ENCODE measurements around the gene SLC16A14.

DNA sequence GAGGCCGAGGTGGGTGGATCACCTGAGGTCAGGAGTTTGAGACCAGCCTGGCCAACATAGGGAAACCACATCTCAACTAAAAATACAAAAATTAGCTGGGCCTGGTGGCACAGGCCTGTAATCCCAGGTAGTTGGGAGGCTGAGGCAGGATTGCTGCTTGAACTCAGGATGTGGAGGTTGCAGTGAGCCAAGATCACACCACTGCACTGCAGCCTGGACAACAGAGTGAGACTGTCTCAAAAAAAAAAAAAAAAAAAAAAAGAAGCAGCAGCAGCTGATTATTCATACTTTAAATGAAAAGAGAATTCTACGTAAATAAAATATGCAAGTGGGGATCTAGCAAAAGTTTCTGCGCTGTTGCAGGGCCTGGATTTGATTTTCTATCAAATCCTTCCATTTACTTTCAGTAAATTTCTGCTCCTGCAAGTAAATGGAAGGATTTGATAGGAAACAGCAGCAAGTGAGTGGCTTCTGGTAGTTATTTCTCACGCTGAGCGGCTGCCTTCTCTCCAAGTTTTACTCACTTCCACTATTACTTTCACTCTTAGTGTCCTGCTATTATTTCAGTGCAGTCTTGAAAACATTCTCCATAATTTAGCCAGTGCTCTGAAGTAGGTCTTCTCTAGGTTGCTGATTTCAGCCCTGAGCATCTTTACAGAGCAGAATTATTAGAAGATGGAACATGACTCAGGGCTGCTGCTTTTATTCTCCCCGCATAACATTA lies 68.4 kb downstream of the SLC16A14 start:
- TF ChIP-seq, protein P1, sequence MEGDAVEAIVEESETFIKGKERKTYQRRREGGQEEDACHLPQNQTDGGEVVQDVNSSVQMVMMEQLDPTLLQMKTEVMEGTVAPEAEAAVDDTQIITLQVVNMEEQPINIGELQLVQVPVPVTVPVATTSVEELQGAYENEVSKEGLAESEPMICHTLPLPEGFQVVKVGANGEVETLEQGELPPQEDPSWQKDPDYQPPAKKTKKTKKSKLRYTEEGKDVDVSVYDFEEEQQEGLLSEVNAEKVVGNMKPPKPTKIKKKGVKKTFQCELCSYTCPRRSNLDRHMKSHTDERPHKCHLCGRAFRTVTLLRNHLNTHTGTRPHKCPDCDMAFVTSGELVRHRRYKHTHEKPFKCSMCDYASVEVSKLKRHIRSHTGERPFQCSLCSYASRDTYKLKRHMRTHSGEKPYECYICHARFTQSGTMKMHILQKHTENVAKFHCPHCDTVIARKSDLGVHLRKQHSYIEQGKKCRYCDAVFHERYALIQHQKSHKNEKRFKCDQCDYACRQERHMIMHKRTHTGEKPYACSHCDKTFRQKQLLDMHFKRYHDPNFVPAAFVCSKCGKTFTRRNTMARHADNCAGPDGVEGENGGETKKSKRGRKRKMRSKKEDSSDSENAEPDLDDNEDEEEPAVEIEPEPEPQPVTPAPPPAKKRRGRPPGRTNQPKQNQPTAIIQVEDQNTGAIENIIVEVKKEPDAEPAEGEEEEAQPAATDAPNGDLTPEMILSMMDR (IDR thresholded peaks at IDR 0.05) = no peak
- TF ChIP-seq SIN3A (IDR thresholded peaks at IDR 0.05; ENCODE audit: borderline replicate concordance, insufficient read depth, low read depth, low read length) = no peak
- TF ChIP-seq, protein P2, sequence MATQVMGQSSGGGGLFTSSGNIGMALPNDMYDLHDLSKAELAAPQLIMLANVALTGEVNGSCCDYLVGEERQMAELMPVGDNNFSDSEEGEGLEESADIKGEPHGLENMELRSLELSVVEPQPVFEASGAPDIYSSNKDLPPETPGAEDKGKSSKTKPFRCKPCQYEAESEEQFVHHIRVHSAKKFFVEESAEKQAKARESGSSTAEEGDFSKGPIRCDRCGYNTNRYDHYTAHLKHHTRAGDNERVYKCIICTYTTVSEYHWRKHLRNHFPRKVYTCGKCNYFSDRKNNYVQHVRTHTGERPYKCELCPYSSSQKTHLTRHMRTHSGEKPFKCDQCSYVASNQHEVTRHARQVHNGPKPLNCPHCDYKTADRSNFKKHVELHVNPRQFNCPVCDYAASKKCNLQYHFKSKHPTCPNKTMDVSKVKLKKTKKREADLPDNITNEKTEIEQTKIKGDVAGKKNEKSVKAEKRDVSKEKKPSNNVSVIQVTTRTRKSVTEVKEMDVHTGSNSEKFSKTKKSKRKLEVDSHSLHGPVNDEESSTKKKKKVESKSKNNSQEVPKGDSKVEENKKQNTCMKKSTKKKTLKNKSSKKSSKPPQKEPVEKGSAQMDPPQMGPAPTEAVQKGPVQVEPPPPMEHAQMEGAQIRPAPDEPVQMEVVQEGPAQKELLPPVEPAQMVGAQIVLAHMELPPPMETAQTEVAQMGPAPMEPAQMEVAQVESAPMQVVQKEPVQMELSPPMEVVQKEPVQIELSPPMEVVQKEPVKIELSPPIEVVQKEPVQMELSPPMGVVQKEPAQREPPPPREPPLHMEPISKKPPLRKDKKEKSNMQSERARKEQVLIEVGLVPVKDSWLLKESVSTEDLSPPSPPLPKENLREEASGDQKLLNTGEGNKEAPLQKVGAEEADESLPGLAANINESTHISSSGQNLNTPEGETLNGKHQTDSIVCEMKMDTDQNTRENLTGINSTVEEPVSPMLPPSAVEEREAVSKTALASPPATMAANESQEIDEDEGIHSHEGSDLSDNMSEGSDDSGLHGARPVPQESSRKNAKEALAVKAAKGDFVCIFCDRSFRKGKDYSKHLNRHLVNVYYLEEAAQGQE (IDR thresholded peaks at IDR 0.05; ENCODE audit: insufficient read depth in 1 of 2, low read depth in 2 of 2, low read length in 1 of 2) = no peak
